ENCODE measurements around the gene MYOZ3.

The MYOZ3 gene

DNA sequence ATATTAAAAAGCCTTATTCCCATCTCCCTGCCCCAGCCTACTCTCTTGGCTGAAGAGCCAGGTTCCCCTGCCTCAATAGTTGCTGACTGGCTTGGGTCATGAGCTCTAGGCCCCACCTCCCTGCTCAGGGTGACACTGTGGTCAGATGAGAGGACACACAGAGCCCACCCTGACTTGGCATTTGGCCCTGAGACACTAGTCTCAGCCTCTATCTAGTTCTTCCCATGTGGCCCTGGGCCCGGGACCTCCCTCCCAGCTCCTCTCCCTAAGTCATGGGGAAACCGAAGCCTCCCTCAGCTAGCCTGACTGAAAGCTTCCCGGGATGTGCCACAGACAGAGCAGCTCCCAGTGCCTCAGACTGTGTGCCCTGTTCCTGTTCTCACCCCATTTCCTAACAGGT is 5.8 kb upstream of the MYOZ3 start:
- no peak overlapping the region for H3K4me3 ChIP-seq (ENCODE audit: low read depth, low read length)
- H3K36me3 ChIP-seq (ENCODE audit: control insufficient read depth, insufficient read depth, low read length), result no peaks in the 10 kb centered on the region
- no peak overlapping the region for H2AFZ ChIP-seq
- H3K27ac ChIP-seq, result no peak overlapping the region
- H3K9me3 ChIP-seq (ENCODE audit: control insufficient read depth, low read length), result no peaks in the 10 kb centered on the region
- peaks cover 9% of the 10 kb centered on the region for H3K4me1 ChIP-seq
- TF ChIP-seq, protein P1, sequence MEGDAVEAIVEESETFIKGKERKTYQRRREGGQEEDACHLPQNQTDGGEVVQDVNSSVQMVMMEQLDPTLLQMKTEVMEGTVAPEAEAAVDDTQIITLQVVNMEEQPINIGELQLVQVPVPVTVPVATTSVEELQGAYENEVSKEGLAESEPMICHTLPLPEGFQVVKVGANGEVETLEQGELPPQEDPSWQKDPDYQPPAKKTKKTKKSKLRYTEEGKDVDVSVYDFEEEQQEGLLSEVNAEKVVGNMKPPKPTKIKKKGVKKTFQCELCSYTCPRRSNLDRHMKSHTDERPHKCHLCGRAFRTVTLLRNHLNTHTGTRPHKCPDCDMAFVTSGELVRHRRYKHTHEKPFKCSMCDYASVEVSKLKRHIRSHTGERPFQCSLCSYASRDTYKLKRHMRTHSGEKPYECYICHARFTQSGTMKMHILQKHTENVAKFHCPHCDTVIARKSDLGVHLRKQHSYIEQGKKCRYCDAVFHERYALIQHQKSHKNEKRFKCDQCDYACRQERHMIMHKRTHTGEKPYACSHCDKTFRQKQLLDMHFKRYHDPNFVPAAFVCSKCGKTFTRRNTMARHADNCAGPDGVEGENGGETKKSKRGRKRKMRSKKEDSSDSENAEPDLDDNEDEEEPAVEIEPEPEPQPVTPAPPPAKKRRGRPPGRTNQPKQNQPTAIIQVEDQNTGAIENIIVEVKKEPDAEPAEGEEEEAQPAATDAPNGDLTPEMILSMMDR (IDR thresholded peaks at IDR 0.05), result no peak
- no peak overlapping the region for H3K4me2 ChIP-seq (ENCODE audit: low read length)
- H3K9ac ChIP-seq, result no peak overlapping the region
- H3K27me3 ChIP-seq (ENCODE audit: control insufficient read depth, insufficient read depth, low read length), result no peaks in the 10 kb centered on the region
- peaks cover 2% of the 10 kb centered on the region for H3K79me2 ChIP-seq

DNA sequence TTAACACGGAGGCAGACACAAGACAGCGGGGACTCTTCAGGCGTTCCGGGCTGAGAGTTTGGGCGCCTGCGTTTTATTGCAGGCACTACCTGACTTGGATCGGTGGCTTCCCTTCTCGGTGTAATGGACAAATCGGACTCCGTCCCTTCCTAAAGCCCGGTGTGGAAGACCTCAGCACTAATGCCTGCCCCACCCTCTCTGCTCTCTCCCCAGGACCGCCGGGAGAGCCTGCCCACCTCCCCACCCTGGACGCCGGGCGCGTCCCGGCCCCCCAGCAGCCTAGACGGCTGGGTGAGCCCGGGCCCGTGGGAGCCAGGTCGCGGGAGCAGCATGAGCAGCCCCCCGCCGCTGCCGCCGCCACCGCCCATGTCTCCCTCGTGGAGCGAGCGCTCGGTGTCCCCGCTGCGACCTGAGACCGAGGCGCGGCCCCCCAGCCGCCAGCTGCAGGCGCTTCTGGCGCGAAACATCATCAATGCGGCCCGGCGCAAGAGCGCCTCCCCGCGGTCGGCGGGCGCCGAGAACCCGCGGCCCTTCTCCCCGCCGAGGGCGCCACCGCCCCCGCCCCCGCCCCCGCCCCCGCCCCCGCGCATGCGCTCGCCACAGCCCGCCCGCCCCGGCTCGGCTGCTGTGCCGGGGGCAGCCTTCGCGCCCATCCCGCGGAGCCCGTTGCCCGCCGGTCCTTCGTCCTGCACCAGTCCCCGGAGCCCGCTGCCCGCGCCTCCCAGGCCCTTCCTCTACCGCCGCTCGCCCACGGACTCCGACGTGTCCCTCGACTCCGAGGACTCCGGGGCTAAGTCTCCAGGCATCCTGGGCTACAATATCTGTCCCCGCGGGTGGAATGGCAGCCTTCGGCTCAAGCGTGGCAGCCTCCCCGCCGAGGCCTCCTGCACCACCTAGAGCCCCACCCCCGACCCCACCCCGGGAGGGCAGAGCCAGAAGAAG is 4.6 kb upstream of the MYOZ3 start:
- no peaks in the 10 kb centered on the region for H3K36me3 ChIP-seq (ENCODE audit: control insufficient read depth, insufficient read depth, low read length)
- H3K79me2 ChIP-seq, result no peaks in the 10 kb centered on the region
- H3K27me3 ChIP-seq (ENCODE audit: control insufficient read depth, insufficient read depth, low read length), result no peaks in the 10 kb centered on the region
- H3K4me2 ChIP-seq (ENCODE audit: low read length), result peak overlapping the region; percentile 63
- TF ChIP-seq, protein P1 (IDR thresholded peaks at IDR 0.05), result peak; percentile 45
- H3K27ac ChIP-seq, result no peak overlapping the region
- H3K4me3 ChIP-seq (ENCODE audit: low read depth, low read length), result peak overlapping the region; percentile 30
- peaks cover 13% of the 10 kb centered on the region for H3K4me1 ChIP-seq
- no peaks in the 10 kb centered on the region for H3K9me3 ChIP-seq (ENCODE audit: control insufficient read depth, low read length)
- no peak overlapping the region for H3K9ac ChIP-seq
- H2AFZ ChIP-seq, result peak overlapping the region; percentile 83

DNA sequence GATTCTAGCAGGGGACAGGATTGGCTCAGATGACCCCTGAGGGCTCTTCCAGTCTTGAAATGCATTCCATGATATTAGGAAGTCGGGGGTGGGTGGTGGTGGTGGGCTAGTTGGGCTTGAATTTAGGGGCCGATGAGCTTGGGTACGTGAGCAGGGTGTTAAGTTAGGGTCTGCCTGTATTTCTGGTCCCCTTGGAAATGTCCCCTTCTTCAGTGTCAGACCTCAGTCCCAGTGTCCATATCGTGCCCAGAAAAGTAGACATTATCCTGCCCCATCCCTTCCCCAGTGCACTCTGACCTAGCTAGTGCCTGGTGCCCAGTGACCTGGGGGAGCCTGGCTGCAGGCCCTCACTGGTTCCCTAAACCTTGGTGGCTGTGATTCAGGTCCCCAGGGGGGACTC is 2.9 kb upstream of the MYOZ3 start:
- Histone ChIP-seq H2AFZ (no peak overlapping the region), H3K9ac (no peak overlapping the region), H3K27me3 (ENCODE audit: control insufficient read depth, insufficient read depth, low read length) (no peaks in the 10 kb centered on the region), H3K4me2 (ENCODE audit: low read length) (no peak overlapping the region), H3K27ac (no peak overlapping the region), H3K4me1 (peaks cover 13% of the 10 kb centered on the region), H3K79me2 (no peaks in the 10 kb centered on the region), H3K9me3 (ENCODE audit: control insufficient read depth, low read length) (no peaks in the 10 kb centered on the region), H3K4me3 (ENCODE audit: low read depth, low read length) (no peak overlapping the region), H3K36me3 (ENCODE audit: control insufficient read depth, insufficient read depth, low read length) (no peaks in the 10 kb centered on the region)
- TF ChIP-seq, protein P1 (IDR thresholded peaks at IDR 0.05), result no peak

DNA sequence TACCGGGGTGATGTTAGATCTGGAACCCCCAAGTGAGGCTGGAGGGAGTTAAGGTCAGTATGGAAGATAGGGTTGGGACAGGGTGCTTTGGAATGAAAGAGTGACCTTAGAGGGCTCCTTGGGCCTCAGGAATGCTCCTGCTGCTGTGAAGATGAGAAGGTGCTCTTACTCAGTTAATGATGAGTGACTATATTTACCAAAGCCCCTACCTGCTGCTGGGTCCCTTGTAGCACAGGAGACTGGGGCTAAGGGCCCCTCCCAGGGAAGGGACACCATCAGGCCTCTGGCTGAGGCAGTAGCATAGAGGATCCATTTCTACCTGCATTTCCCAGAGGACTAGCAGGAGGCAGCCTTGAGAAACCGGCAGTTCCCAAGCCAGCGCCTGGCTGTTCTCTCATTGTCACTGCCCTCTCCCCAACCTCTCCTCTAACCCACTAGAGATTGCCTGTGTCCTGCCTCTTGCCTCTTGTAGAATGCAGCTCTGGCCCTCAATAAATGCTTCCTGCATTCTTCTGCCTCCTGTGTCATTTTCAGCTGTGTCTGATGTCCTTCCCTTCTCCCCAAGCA is 2.3 kb upstream of the MYOZ3 start:
- Histone ChIP-seq H3K79me2 (no peaks in the 10 kb centered on the region), H3K9ac (no peak overlapping the region), H3K27ac (no peak overlapping the region), H3K4me2 (ENCODE audit: low read length) (no peak overlapping the region), H3K9me3 (ENCODE audit: control insufficient read depth, low read length) (no peaks in the 10 kb centered on the region), H3K27me3 (ENCODE audit: control insufficient read depth, insufficient read depth, low read length) (no peaks in the 10 kb centered on the region), H3K4me3 (ENCODE audit: low read depth, low read length) (no peak overlapping the region), H3K36me3 (ENCODE audit: control insufficient read depth, insufficient read depth, low read length) (no peaks in the 10 kb centered on the region), H2AFZ (no peak overlapping the region), H3K4me1 (peaks cover 13% of the 10 kb centered on the region)
- TF ChIP-seq, protein P1 (IDR thresholded peaks at IDR 0.05), result no peak
